Measurements from ENCODE around the gene MAGEA3.

GRCh38 chrX:152656890-152657289, 41.7 kb upstream of the MAGEA3 start:
- TF ChIP-seq CTCF (conservative IDR thresholded peaks at IDR 0.05; ENCODE audit: low read depth, low read length) (no peak), EZH2 (IDR thresholded peaks at IDR 0.05; ENCODE audit: borderline replicate concordance, low read depth, low read length, poor library complexity, severe bottlenecking) (no peak)

All from A673 (cell line).